IPS-NIHi7 (cell line): ENCODE data around the gene PRR16.

Source experiments
- DNase-seq: peaks from one replicate; pipeline ENCODE4 v3.0.0; 2012; ENCODE audit warnings: mixed read lengths; ENCODE audit errors: extremely low spot score

The PRR16 gene

GRCh38 chr5:120463006-120463680, 957 bp upstream of the PRR16 start:
- no peak for DNase-seq

GRCh38 chr5:120464627-120465435, 731 bp downstream of the PRR16 start:
- peak; percentile 37 for DNase-seq

DNA sequence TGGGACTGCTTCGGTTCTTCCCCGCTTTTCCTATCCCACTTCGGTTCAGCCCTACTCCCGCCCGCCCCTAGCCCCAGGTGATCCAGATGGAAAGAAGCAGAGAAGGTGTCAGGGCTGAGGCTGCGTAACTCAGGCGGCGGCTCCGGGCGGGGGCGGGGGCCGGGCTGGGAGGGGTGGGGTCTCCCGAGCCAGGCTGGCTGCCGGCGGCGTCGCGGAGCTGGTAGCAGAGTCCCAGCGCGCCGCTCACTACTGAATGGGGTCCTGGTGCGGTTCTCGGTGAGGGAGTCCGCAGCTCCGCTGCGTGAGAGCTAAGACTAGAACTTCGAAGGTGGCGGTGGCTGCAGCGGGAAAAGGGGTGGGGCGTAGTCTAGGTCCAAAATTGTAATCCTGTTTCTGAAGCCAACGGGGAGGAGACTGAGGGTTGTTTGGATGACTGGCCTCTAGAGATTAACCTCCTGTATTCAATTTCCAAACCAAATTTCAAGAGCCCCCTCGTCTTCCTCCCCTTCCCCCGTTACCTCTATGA, 1.4 kb downstream of the PRR16 start:
- peak; percentile 69 for DNase-seq

GRCh38 chr5:120466341-120467006, 2.4 kb downstream of the PRR16 start:
- no peak for DNase-seq

GRCh38 chr5:120471971-120472370, 7.9 kb downstream of the PRR16 start:
- DNase-seq: no peak

DNA sequence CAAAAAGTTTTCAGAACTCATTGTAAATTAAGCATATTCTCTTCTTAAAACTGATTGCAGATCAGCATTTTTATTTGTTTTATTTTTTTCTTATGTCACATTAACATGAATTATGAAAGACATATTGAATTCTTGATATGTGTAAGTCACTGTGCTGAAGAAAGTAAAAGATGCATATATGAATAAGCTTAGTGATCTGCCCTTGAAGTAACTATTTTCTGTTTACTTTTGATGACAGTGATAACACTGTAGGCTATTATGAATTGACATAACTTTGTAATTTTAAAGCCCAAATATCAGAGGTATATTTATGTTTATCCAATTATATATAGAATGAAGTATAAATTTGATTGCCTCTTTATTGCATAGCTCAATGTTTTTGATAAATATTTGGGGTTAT, 8.8 kb downstream of the PRR16 start:
- DNase-seq: no peak

GRCh38 chr5:120473332-120473731, 9.2 kb downstream of the PRR16 start:
- DNase-seq: no peak

GRCh38 chr5:120476063-120476462, 12.0 kb downstream of the PRR16 start:
- DNase-seq: no peak

- no peak for DNase-seq
Measured at GRCh38 chr5:120479066-120479465, 15.0 kb downstream of the PRR16 start.

- DNase-seq: no peak
Measured at GRCh38 chr5:120499876-120500563, 35.9 kb downstream of the PRR16 start.

GRCh38 chr5:120502531-120502930, 38.4 kb downstream of the PRR16 start:
- no peak for DNase-seq

GRCh38 chr5:120503341-120503740, 39.2 kb downstream of the PRR16 start:
- no peak for DNase-seq

- no peak for DNase-seq
Measured at GRCh38 chr5:120504057-120504456, 40.0 kb downstream of the PRR16 start.

GRCh38 chr5:120507197-120507596, 43.1 kb downstream of the PRR16 start:
- DNase-seq: no peak

- DNase-seq: no peak
Measured at GRCh38 chr5:120507800-120508463, 43.8 kb downstream of the PRR16 start.

- DNase-seq: no peak
Measured at GRCh38 chr5:120509053-120509452, 45.0 kb downstream of the PRR16 start.

- no peak for DNase-seq
Measured at GRCh38 chr5:120510098-120510637, 46.1 kb downstream of the PRR16 start.

- no peak for DNase-seq
Measured at GRCh38 chr5:120510994-120511686, 47.0 kb downstream of the PRR16 start.

- peak; percentile 66 for DNase-seq
Measured at GRCh38 chr5:120512068-120512467, 48.0 kb downstream of the PRR16 start.
